HG03175 (cell line): Measurements from ENCODE around the gene ABCC1.
A peak's percentile ranks its signal among the peaks of the same experiment; 100 is the strongest.
"Not testable (repeated sequence)": the region's sequence is repeated elsewhere in the genome, so short reads cannot be mapped to it uniquely, and the experiment has no call there.

Experiments
- ATAC-seq: cut with Tn5 transposase; IDR thresholded peaks from one replicate; pipeline ENCODE4 v1.9.1; 2021; ENCODE audit warnings: mild to moderate bottlenecking, moderate library complexity; ENCODE audit not compliant: unreplicated experiment

Gene ABCC1

DNA sequence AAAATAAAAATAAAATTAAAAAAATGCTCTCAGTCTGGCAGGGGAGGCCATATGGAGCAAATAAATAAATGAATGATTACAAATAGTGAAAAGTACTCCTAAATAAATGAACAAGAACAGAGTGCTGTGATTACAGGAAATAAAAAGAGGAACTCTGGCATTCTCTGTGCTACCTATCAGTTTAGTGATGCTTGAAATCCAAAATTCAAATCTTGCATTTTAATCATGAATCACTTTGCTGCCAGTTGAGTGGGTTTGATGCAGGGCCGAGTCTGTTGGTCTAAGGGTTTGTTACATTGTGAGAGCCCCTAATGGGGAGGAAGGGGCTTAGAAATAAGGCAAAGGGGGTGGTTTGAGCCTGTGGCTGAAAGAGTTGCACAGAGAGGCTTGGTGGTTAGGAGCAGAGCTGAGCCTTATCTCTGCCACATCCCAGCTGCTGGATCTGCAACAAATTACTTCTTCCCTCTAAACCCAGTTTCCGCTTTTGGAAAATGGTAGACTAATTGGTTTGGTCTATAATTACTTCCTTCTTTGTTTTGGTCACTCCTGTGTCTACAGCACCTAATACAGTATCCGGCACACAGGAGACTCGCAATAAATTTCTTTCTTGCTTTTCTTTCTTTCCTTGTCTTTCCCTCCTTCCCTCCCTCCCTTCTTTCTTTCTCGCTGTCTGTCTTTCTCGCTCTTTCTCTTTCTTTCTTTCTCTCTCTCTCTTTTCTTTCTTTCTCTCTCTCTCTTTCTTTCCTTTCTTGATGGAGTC is 6.3 kb upstream of the ABCC1 start:
- no peak for ATAC-seq

DNA sequence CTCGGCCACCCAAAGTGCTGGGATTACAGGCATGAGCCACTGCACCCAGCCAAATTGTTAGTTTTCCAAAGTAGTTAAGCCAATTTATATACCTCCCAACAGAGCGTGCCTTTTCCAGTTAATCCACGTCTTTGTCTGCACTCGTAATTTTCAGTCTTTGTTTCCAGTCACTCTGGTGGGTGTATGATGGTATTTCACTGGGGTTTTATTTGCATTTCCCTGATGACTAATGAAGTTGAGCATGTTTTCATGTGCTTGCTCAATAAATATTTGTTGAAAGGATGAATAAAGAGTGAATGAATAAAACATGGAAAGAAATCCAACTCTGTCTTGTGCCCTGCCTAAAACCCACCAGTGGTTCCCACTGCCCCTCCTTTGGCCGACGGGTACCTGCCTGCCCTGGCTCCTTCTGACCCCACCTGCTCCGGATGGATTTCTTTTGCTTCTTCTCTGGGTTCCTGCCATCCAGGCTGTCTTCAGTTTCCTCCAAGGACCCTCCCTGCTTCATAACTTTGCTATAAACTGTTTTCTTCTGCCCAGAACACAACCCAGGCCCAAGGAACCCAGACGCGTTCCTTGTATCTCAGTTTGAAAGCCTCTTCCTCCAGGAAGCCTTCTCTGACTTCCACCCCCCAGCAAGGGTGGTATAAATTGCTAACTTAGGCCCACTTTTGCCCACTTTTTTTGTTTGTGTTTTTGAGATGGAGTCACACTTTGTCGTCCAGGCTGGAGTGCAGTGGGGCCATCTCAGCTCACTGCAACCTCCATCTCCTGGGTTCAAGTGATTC is 3.0 kb upstream of the ABCC1 start:
- no peak for ATAC-seq

DNA sequence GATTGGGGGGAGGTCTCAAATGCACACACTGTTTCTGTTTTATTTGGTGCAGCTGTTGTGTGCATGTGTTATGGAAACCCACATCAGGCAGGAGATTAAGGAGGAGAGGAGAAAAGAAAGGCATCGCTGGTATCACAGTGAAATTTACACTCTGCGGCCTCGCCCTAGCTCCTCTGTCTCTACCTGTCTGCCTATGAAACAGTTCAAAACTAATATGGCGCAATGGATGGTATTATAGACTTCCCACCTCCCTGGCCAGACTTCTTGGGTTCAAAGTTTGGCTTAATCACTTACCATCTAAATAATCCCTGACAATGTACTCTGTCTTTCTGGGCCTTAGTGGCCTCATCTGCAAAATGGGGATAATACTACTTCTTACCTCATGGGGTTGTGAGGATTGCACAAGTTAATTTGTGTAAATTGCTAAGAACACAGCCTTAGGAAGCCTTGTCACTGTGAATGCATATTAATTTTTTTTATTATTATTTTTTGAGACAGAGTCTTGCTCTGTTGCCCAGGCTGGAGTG is 1.4 kb upstream of the ABCC1 start:
- no peak for ATAC-seq

DNA sequence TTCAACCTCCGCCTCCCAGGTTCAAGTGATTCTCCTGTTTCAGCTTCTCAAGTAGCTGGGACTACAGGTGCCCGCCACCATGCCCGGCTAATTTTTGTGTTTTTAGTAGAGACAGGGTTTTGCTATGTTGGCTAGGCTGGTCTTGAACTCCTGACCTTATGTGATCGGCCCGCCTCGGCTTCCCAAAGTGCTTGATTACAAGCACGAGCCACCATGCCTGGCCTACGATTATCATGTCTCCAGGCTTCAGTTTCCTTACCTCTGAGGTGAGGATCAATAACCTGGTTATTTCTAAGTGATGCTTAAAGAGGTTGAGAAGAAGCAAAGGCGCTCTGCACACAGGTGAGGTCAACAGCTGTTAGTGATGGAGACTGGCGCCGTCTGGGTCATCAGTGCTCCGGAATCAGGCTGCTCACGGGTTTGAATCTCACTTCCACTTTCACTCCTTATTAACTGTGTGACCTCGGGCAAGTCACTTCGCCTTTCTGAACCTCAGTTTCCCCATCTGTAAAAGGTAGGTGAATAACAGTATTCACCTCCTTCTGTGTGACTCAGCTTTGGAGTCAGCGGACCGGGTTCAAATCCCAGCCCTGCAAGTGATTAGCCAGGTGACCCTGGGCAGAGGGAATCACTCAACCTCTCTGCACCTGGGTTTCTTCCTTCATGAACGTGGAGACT is 745 bp upstream of the ABCC1 start:
- ATAC-seq = peak; percentile 42

DNA sequence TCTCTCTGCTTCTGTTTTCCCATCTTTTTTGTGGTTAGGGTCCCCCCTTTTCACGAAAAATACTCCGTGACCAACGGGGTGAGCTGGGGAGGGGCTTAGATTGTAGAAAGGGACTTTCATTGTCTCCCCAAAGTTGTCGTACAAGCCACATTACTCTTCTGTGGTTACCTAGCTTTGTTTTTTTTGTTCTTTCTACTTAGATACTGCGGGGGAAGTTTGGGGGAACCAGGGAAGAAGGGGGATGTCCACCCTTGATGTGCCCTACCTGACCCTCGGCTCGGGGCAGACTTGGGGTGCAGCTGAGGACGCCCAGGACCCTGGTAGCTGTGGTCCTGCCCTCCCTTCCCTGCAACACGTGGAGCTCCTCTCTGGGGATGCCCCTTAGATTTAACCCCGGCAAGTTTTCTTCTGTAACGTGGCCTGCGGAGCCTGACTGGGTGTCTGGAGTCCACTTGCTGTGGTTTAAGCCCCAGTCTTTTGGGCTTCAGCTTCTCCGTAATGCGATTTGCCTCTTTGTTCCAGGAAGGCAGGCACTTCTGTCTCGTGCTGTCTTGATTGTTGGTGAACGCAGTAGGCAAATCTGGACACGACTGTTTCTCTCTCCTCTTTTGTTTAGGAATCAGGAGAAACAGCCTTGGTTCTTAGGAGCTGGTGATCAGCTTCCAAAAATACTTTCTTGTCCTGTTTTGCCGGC is 892 bp downstream of the ABCC1 start:
- no peak for ATAC-seq

DNA sequence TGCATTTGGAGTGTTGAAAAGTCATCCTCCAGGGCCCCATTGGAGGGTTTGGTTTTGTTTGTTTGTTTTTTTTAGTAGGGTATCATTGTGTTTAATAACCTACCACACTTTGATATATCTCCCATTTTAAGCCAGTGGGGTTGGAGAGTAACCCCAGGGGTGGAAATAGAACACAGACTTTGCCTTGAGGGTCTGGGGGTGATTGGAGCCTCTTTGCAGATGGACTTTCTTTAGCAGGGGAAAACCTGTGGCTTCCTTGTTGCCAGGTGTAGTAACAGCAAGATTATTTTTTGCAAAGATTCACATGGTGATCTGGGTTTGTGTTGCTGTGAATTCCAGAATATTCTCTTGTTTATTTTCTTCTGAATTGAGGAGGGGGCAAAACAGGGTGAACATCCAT is 1.5 kb downstream of the ABCC1 start:
- no peak for ATAC-seq

DNA sequence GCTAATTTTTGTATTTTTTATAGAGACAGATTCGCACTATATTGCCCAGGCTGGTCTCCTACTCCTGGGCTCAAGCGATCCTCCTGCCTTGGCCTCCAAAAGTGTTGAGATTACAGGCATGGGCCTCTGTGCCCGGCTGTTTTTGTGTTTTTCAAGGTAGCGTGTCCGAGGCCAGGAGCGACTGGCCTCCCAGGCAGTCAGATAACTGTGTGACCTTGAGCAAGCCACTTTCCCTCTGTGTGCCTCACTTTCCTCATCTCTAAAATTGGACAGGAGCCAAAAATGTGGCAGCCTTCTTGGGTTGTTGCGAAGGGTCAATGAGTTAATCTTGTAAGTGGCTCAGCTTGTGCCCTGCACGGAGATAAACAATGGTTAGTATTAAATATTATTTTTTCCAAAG is 2.4 kb downstream of the ABCC1 start:
- no peak for ATAC-seq

- no peak for ATAC-seq
These were observed 2.9 kb downstream of the ABCC1 start for GRCh38 chr16:15952265-15952711.

DNA sequence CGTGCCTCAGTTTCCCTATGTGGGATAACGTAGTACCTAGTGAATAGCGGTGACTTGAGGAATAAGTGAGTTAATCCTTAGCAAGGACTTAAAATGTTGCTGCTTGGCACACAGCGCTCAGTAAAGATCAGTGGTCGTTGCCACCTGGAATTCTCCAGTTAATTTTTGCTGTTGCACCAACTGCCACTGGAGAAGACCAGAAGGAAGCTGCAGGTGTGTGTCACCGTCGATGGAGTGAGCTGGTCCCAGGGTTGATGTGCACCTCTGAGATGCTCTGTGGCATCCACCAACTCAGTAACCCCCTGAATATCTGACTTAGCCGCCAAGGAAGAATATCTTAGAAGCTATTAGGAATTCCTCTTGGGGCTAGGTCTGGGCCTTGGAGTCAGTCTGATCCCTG is 4.1 kb downstream of the ABCC1 start:
- ATAC-seq = no peak

DNA sequence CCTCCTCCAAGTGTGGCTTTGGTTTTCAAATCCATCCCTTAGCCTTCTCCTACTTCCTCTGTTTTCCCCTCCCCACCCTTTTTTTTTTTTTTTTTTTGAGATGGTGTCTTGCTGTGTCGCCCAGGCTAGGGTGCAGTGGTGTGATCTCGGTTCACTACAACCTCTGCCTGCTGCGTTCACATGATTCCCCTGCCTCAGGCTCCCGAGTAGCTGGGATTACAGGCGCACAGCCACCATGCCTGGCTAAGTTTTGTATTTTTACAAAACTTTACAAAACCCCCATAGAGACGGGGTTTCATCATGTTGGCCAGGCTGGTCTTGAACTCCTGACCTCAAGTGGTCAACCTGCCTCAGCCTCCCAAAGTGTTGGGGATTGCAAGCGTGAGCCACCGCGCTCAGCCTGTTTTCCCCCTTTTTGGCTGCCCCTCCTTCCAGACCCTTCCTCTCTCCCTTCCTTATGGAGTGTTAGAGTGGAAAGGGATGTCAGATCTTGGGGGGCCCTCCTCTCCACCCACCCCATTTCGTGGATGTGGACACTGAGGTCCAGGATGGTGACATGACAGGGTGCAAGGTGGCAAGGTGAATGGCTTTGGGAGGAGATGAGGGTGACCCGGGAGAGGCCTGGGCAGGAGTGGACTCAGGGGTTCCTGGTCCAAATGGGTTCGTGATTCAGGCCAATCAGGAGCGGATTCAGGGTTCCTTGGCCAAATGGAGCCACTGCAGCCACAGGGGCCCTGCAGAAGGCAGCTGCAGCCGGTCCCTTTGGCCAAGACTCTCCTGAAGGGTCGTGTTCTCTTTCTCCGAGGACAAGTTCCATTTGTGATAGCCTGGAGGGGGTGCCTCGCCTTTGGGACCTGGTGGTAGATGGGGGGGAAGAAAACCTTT is 4.8 kb downstream of the ABCC1 start:
- ATAC-seq = no peak

GRCh38 chr16:15954814-15955151 is 5.4 kb downstream of the ABCC1 start:
- no peak for ATAC-seq

DNA sequence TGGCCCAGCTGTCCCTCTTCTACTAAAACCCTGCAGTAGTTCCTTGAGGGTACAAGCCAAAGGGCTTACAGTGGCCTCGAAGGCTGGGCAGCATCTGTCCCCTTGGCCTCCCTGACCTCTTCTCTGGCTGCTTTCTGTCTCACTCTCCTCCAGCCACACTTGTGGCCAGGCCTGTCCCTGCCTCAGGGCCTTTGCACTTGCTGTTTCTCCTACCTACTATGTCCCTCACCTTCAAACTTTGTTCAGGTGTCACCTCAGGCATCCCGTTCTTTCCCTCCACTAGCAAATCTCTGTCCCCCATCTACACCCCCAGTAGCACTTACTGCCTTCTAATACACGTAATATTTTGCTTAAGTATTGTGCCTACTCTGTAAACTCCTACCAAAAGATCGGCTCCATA is 6.0 kb downstream of the ABCC1 start:
- no peak for ATAC-seq

DNA sequence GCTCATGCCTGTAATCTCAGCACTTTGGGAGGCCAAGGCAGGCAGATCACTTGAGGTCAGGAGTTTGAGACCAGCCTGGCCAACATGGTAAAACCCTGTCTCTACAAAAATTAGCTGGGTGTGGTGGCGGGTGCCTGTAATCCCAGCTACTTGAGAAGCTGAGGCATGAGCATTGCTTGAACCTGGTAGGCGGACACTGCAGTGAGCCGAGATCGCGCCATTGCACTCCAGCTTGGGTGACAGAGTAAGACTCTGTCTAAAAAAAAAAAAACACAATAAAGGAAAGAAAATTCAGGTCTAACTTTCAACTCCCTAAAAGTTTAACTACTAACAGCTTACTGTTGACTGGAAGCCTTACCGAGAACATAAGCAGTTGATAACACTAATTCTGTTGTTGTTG is 6.7 kb downstream of the ABCC1 start:
- ATAC-seq = not testable (repeated sequence)

GRCh38 chr16:15958703-15959348 is 9.4 kb downstream of the ABCC1 start:
- no peak for ATAC-seq

GRCh38 chr16:15960124-15960971 is 10.9 kb downstream of the ABCC1 start:
- ATAC-seq = no peak

DNA sequence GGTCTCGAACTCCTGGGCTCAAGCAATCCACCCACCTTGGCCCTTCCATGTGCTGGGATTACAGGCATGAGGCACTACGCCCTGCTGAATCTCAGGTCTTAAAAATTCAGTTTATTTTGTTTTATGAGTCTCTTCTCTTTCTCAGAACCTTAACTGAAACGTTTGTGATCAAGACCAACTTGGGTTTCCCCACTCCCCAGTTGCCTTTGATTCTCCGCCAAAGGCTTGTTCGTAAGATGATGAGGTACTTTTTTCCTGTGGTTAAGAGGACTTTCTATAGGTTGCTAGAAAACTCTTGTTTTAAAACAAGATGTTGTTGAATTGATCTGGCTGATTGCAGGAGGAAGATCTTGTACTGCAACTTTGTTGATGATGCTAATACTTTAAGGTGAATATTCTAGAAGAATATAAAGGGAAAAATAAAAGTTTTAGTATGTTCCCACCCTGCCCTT is 11.7 kb downstream of the ABCC1 start:
- peak; percentile 58 for ATAC-seq

DNA sequence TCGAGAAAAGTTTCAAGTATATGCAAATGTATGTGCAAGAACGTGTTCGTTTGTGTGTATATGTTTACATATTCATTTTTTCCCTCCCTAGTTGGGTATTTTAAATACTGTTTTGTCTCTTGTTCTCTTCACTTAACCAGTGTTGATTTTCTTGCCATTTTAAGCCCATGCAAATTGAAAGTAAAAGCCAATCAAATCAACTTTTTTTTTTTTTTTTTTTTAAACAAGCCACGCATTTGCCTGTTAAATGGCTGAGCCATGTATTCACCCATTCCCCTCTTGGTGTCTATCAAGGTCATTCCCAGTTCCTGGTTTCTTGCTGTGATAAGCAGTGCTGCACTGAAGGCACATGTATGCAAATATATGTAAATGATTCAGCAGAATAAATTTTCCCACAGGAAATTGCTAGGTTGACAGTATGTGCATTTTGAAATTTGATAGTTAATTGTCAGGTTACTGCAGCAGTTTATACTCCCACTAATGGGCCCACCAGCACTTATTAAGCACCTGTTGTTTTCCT is 12.2 kb downstream of the ABCC1 start:
- ATAC-seq = peak; percentile 24

DNA sequence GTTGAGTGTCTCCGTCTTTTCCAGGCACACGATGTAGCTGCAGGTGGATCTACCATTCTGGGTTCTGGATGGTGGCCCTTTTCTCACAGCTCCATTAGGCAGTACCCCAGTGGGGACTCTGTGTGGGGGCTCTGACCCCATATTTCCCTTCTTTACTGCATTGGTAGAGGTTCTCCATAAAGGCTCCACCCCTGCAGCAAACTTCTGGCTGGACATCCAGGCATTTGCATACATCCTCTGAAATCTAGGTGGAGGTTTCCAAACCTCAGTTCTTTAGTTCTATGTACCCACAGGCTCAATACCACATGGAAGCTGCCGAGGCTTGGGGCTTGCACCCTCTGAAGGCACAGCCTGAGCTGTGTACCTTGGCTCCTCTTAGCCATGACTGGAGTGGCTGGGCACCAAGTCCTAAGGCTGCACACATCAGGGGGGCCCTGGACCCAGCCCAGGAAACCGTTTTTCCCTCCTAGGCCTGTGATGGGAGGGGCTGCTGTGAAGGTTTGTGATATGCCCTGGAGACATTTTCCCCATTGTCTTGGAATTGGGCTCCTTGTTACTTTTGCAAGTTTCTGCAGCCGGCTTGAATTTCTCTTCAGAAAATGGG is 14.0 kb downstream of the ABCC1 start:
- no peak for ATAC-seq
